ENCODE data around the gene CDK12.
A peak's percentile ranks its signal among the peaks of the same experiment; 100 is the strongest.

CDK12 gene

GRCh38 chr17:39547713-39548478 is 86.6 kb downstream of the CDK12 start:
- TF ChIP-seq CTCF (conservative IDR thresholded peaks at IDR 0.05) = peak; percentile 97
- no peak overlapping the region for H3K27ac ChIP-seq

DNA sequence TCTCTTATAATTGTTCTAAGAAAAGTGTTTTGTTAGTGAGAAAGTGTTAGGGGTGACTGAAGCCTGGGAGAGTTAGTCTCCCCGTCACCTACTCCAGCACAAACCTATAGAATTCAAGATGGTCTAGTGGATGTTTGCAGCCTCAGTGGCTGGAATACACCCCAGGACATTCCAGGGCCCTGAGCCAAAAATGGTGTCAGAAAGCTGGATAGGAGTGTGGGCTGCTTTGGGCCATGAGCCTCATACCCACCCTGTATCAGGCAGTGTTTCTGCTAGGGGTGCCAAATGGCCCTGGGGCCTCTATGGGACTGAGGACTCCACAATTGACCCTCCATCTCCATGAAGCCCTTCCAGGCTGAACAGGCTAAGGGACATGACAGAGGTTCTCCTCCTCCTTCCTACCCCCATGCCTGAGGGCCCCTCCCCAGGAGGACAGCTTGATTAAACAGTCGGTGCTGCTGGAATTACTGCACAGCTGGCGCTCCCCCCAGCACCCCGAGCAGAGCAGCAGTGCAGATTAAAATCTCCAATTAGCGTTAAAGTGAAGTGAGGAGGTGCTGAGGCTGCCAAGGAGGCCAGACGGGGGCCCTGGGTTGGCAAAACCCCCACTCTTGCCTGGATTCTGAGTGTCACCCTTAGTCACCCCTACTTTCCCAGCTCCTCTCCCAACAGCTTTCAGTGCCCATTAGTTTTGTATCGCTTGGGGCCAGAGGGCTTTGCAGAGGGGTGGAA is 87.4 kb downstream of the CDK12 start:
- no peak for TF ChIP-seq CTCF (conservative IDR thresholded peaks at IDR 0.05)
- no peak overlapping the region for H3K27ac ChIP-seq

DNA sequence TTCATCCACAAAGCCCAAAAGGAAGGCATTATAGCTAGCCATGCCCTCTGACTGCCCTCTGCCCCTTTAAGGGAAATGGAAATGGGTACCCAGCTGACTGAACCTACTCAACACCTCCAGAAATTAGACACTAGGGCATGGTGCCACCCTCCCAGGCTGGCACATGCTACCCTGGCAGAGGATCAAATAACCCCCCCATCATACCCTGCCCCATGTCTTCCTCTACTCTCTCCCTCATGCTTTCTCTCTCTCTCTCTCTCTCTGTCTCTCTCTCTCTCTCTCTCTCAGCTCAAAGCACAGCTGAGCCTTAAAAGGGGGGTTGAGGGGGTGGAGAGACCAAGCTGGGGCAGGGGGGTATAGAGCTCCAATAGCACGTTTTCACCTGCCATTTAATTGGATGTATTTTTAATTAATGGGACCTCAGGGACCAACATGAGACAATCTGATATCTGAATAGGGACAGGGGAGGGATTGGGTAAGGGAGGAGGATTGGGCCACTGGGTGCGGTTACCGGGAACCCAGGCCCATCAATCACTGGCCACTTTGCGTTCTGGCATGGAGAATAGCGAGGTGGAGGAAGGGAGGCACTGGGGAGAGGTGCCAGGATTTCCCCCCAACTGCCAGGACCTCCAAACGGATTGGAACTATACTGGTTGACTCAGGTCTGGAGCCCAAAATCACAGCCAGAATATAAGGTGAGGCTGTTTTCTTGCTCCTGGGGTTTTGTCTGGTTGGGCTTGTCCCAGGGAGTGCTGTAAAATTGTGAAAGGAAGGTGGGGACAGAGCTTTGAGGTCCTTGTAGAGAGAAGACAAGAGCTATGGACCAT is 88.7 kb downstream of the CDK12 start:
- H3K27ac ChIP-seq = no peak overlapping the region
- TF ChIP-seq CTCF (conservative IDR thresholded peaks at IDR 0.05) = no peak

GRCh38 chr17:39551879-39552278 is 90.6 kb downstream of the CDK12 start:
- no peak for TF ChIP-seq CTCF (conservative IDR thresholded peaks at IDR 0.05)
- H3K27ac ChIP-seq = no peak overlapping the region

GRCh38 chr17:39553341-39553945 is 92.2 kb downstream of the CDK12 start:
- no peak overlapping the region for H3K27ac ChIP-seq
- no peak for TF ChIP-seq CTCF (conservative IDR thresholded peaks at IDR 0.05)

- no peak overlapping the region for H3K27ac ChIP-seq
- no peak for TF ChIP-seq CTCF (conservative IDR thresholded peaks at IDR 0.05)
These were observed 94.1 kb downstream of the CDK12 start for GRCh38 chr17:39555368-39555767.

DNA sequence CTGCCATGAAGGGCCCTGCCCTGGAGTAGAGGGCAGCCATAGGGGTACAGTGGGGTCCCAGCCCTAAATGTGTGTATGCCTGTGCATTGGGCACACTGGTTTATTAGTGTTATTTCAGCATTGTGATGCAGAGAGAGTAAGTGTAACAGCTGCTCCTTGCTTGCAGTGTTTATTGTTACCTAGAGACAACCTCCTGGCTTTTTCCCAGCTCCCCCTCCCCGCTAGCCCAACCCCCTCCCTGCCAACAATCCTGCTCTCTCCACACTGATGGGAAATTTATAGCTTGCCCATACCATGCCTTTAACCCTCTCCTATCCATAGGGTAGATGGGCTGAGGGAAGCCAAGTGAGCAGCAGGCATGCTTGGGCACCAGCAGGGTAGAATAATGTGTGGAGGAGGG is 95.1 kb downstream of the CDK12 start:
- no peak for TF ChIP-seq CTCF (conservative IDR thresholded peaks at IDR 0.05)
- no peak overlapping the region for H3K27ac ChIP-seq
